ENCODE data around the gene ADGRL3. TPM values are rescaled to one million over a fixed set of nuclear protein-coding genes. Genes with fewer than 3 reads are reported as not detected.

ADGRL3 gene
- total RNA-seq, 1 donor from 2014 or later = 18.7 TPM

DNA sequence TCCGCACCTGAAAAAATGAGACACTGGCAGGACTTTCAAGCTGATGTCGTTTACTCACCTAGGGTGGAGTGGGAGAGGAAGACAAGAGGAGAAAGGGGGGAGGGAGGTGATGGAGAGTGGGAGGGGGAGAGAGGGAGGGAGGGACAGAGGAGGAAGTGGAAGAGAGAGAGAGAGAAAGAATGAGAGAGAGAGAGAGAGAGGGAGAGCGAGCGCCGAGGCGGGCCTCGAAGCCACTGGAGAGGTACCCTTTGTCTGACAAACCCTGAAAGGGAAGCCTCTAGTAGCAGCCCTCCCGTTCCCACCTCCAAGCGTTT lies 296 bp upstream of the ADGRL3 start:
- Mint-ChIP-seq H3K27me3 (ENCODE audit: unreplicated experiment) (peaks cover 4% of the 10 kb centered on the region), H3K9me3 (ENCODE audit: unreplicated experiment) (no peaks in the 10 kb centered on the region), H3K4me1 (ENCODE audit: unreplicated experiment) (peaks cover 32% of the 10 kb centered on the region), H3K27ac (ENCODE audit: unreplicated experiment) (peak overlapping the region; percentile 29), H3K36me3 (ENCODE audit: unreplicated experiment) (no peaks in the 10 kb centered on the region), H3K4me3 (ENCODE audit: unreplicated experiment) (peak overlapping the region; percentile 99)
- no peak for DNase-seq (ENCODE audit: extremely low spot score, unreplicated experiment)
- no peak for TF ChIP-seq CTCF (IDR thresholded peaks at IDR 0.05)

DNA sequence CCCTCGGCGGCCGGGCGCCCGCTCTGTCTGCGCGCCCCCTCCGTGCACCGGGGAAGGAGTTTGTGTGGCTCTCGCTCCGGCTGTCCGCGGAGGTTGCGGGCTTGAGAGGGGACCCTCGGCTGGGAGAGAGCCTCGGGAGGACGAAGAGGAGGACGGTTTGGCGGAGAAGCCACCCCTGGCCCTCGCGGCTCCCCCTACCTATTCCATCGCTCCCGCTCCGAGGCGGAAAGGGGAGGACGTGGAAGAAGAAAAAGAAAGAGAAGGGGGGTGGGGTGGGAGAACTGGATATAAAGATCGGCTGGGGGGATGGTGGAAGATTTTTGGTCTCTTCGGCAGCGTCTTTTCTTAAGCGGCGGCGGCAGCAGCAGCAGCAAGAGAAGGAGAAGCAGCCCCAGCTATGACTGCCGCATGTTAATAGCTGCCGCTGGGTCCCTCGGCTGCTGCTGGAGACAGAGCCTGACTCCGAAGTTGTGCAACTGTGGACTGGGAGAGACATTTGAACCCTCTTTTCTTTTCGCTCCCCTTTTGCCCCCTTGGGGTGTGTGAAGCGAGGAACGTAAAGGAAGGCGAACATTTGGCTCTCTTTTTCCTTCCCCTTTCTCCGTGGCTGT lies 895 bp downstream of the ADGRL3 start:
- Mint-ChIP-seq H3K27me3 (ENCODE audit: unreplicated experiment) (peaks cover 4% of the 10 kb centered on the region), H3K4me3 (ENCODE audit: unreplicated experiment) (peak overlapping the region; percentile 99), H3K4me1 (ENCODE audit: unreplicated experiment) (peaks cover 33% of the 10 kb centered on the region), H3K9me3 (ENCODE audit: unreplicated experiment) (no peaks in the 10 kb centered on the region), H3K27ac (ENCODE audit: unreplicated experiment) (peak overlapping the region; percentile 70), H3K36me3 (ENCODE audit: unreplicated experiment) (no peaks in the 10 kb centered on the region)
- DNase-seq (ENCODE audit: extremely low spot score, unreplicated experiment) = peak; percentile 87
- TF ChIP-seq CTCF (IDR thresholded peaks at IDR 0.05) = no peak

GRCh38 chr4:61201561-61201960 lies 1.4 kb downstream of the ADGRL3 start:
- H3K4me1 Mint-ChIP-seq (ENCODE audit: unreplicated experiment) = peaks cover 33% of the 10 kb centered on the region
- H3K4me3 Mint-ChIP-seq (ENCODE audit: unreplicated experiment) = peak overlapping the region; percentile 99
- no peaks in the 10 kb centered on the region for H3K36me3 Mint-ChIP-seq (ENCODE audit: unreplicated experiment)
- no peaks in the 10 kb centered on the region for H3K9me3 Mint-ChIP-seq (ENCODE audit: unreplicated experiment)
- peak overlapping the region; percentile 70 for H3K27ac Mint-ChIP-seq (ENCODE audit: unreplicated experiment)
- DNase-seq (ENCODE audit: extremely low spot score, unreplicated experiment) = peak; percentile 85
- H3K27me3 Mint-ChIP-seq (ENCODE audit: unreplicated experiment) = peaks cover 4% of the 10 kb centered on the region
- no peak for TF ChIP-seq CTCF (IDR thresholded peaks at IDR 0.05)

- Mint-ChIP-seq H3K4me1 (ENCODE audit: unreplicated experiment) (peaks cover 33% of the 10 kb centered on the region), H3K27me3 (ENCODE audit: unreplicated experiment) (peaks cover 4% of the 10 kb centered on the region), H3K36me3 (ENCODE audit: unreplicated experiment) (no peaks in the 10 kb centered on the region), H3K27ac (ENCODE audit: unreplicated experiment) (peak overlapping the region; percentile 70), H3K9me3 (ENCODE audit: unreplicated experiment) (no peaks in the 10 kb centered on the region), H3K4me3 (ENCODE audit: unreplicated experiment) (peak overlapping the region; percentile 99)
- DNase-seq (ENCODE audit: extremely low spot score, unreplicated experiment) = peak; percentile 84
- no peak for TF ChIP-seq CTCF (IDR thresholded peaks at IDR 0.05)
These were observed 2.0 kb downstream of the ADGRL3 start for GRCh38 chr4:61201961-61202637.

- Mint-ChIP-seq H3K4me3 (ENCODE audit: unreplicated experiment) (peak overlapping the region; percentile 99), H3K27ac (ENCODE audit: unreplicated experiment) (peak overlapping the region; percentile 52), H3K27me3 (ENCODE audit: unreplicated experiment) (peaks cover 4% of the 10 kb centered on the region), H3K4me1 (ENCODE audit: unreplicated experiment) (peaks cover 33% of the 10 kb centered on the region), H3K36me3 (ENCODE audit: unreplicated experiment) (no peaks in the 10 kb centered on the region), H3K9me3 (ENCODE audit: unreplicated experiment) (no peaks in the 10 kb centered on the region)
- no peak for DNase-seq (ENCODE audit: extremely low spot score, unreplicated experiment)
- no peak for TF ChIP-seq CTCF (IDR thresholded peaks at IDR 0.05)
These were observed 2.7 kb downstream of the ADGRL3 start for GRCh38 chr4:61202638-61203435.

Data from osteocyte (in vitro differentiated cells).